HG02588 (cell line): ENCODE measurements around the gene MAS1L.

Experiments
- ATAC-seq: cut with Tn5 transposase; IDR thresholded peaks from one replicate; pipeline ENCODE4 v1.9.1; 2021; ENCODE audit warnings: mild to moderate bottlenecking, moderate library complexity; ENCODE audit not compliant: unreplicated experiment

MAS1L gene, protein sequence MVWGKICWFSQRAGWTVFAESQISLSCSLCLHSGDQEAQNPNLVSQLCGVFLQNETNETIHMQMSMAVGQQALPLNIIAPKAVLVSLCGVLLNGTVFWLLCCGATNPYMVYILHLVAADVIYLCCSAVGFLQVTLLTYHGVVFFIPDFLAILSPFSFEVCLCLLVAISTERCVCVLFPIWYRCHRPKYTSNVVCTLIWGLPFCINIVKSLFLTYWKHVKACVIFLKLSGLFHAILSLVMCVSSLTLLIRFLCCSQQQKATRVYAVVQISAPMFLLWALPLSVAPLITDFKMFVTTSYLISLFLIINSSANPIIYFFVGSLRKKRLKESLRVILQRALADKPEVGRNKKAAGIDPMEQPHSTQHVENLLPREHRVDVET

DNA sequence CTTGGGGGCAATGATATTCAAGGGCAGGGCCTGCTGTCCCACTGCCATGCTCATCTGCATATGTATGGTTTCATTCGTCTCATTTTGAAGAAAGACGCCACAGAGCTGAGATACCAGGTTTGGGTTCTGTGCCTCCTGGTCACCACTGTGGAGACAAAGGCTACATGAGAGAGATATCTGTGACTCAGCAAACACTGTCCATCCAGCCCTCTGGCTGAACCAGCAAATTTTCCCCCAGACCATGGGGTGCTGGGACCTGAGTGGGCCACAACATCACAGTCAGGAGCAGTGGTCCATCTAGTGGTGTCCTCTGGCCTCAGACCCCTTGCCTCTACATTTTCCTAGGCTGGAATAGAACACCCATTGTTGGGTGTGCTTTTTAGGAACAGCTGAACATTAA is at the start of gene MAS1L:
MAS1L (minus strand) TSS at position 297 of the 400 bp plus-strand sequence; CDS start at position 243, 54 bp downstream.
- ATAC-seq, result no peak

GRCh38 chr6:29532320-29532951 is 44.7 kb upstream of the MAS1L start:
- ATAC-seq, result no peak

GRCh38 chr6:29531668-29532067 is 43.9 kb upstream of the MAS1L start:
- peak; percentile 48 for ATAC-seq

DNA sequence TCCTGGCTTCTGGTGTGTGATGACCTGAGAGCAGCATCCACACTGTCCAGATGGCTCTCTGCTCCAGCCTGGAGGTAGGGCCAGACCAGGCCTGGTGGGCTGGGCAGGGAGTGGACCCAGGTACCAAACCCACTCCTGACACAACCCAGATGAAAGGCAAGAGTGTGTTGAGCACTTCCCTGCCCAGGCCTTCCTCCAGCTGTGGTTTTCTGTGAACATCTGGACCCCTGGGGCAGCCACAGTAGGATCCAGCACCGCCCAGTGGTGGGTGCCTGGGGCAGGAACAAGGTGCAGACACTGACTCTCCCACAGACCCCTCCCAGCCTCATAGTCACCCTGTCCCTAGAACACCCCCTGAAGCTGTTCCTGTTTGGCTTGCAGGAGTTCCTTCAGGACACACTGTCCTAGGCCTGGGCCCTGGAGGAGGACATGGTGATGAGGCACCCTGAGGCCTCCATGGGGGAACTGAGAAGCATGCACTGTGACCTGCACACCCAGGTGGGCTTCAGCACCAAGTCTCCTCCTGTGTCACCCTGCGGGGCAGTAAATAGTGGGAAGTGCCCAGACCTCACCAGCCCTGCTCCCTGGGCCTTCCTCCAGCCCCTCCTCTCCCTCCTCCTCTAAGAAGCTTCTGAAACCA is 43.0 kb upstream of the MAS1L start:
- no peak for ATAC-seq

GRCh38 chr6:29529956-29530355 is 42.2 kb upstream of the MAS1L start:
- no peak for ATAC-seq

- ATAC-seq, result no peak
Observed at GRCh38 chr6:29528988-29529560, 41.3 kb upstream of the MAS1L start.

DNA sequence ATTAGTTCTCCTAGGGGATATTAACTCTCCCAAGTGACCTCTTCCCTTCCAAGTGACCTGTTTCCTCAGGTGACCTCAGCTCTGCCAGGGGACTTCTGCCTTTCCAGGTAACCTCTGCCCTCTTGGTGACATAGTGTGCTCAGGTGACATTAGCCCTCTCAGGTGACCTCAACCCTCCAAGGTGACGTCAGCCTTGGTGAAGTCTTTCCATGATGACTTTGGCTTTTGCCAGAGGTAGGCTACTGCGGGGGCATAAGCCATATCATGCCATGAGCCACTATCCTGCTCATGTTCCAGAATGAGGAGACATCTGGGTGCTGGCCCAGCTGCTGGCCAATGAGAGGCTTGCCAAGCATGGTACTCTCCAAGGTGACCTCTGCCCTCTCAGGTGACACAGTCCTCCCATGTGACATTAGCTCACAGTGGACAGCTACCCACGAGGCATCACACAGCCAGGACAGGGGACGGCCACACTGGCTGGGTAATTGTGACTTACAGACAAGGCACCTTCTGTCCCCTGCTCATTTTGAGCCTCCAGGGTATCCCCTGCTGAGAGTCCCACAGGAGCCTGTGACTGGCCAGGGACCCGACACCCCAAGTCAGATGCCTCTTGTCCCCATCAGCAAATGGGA is 40.7 kb upstream of the MAS1L start:
- ATAC-seq, result no peak

DNA sequence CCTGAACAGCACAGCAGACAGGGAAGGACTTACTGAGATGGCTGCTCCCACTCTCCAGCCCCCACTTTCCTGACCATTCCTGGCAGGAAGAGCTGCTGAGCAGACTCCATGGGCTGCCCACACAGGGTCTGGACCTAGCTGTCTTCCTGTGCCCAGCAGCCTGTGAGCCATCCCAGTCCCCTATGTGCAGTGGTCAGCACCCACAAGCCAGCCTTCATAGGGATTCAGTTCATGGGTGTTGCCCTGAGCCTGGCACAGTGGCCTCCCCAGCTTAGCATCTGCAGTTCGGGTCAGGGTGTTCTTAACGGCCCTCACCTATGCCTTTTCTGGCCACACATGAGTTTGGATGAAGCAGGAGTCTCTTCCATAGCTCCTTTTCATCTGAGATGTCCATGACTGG is 39.8 kb upstream of the MAS1L start:
- no peak for ATAC-seq

- no peak for ATAC-seq
Observed at GRCh38 chr6:29527126-29527525, 39.4 kb upstream of the MAS1L start.

- ATAC-seq, result no peak
Observed at GRCh38 chr6:29525311-29525639, 37.5 kb upstream of the MAS1L start.

DNA sequence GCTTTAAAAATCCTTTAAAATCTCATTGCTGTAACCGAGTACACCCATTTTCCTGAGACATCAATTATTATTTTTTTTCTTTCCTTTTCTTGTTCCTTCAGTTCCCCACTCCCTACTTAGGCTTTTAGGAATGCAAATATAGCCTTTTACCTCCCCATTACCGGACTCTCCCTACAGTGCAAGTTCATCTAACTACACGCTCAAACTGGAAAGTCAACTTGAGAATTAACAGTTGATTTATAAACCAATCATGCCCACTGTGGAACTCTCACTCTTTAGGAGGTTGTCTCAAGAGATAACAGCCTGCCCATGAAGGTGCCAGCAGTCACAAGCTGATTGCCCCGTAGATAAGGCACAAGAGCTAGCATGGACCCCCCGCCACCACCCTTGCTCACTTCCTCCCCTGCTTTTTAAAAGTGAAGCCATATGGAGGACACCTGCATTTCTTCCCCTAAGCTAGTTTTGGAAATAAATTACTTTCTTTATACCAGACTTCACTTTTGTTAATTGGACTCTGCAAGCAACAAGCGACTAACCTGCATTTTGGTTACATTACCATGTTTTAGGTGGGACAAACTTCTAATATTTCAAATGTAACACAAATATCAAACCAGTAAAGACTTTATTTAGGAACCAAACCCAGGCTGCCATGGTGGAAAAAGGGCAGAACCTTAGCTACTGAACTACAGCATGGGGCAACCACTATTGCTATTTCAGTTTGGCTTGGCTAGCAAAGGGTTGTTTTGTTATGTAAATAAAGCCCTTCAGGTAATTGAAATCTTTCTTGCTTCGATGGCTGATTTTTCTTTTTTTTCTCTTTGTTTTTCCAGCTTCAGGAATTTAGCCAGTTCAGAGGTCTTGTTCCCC is 36.9 kb upstream of the MAS1L start:
- ATAC-seq, result no peak

DNA sequence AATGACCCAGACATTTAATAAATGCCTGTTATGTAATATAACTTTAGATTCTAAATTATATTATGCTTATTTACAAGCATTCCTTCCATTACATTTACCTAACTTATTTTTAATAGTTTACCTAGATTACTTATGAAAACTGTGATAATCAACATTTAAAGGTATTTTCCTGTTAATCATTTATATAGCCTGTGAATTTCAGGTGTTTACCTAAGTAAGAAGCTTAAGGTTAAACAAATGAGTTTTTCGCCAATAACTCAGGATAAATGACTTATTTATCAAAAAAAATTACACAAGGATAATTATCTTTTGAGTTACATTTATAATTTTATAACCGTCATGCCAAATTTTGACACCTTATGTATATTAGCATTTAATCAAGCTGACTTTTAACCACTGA is 36.3 kb upstream of the MAS1L start:
- ATAC-seq, result no peak

GRCh38 chr6:29522227-29522626 is 34.5 kb upstream of the MAS1L start:
- no peak for ATAC-seq

GRCh38 chr6:29521006-29521680 is 33.4 kb upstream of the MAS1L start:
- no peak for ATAC-seq

GRCh38 chr6:29520232-29520631 is 32.5 kb upstream of the MAS1L start:
- no peak for ATAC-seq

DNA sequence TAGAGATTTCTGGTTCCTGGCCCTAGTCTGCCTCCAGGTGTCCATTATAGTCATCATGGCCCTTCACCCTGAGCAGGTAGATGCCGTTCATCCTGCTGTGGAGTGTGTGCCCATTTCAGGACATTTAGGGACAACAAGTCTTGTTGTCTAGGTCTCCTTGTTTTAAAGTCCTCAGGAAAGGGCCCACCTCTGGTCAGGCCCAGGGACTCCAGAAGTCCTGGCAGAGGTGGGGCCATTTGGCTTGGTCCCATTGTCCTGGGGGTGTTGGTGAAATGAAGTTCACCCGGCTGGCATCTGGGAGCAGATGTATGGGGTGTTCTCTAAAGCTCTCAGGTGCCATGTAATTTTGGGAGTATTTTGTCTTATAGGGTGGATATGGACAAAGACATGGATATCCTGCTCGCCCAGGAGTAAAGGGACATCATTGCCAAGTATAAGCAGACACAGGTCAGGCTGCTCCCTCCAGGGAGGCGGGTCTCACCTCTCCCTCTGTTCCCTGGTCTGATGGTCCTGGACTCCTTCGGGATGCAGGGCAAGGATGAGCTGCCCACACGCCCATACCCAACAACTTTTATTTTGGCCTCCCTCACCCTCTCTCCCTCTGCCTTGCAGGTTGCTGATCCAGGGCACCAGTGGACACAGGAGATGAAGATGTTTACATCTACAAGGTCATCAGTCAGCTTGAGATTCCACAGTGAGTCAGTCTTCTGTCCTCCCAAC is 31.7 kb upstream of the MAS1L start:
- no peak for ATAC-seq

DNA sequence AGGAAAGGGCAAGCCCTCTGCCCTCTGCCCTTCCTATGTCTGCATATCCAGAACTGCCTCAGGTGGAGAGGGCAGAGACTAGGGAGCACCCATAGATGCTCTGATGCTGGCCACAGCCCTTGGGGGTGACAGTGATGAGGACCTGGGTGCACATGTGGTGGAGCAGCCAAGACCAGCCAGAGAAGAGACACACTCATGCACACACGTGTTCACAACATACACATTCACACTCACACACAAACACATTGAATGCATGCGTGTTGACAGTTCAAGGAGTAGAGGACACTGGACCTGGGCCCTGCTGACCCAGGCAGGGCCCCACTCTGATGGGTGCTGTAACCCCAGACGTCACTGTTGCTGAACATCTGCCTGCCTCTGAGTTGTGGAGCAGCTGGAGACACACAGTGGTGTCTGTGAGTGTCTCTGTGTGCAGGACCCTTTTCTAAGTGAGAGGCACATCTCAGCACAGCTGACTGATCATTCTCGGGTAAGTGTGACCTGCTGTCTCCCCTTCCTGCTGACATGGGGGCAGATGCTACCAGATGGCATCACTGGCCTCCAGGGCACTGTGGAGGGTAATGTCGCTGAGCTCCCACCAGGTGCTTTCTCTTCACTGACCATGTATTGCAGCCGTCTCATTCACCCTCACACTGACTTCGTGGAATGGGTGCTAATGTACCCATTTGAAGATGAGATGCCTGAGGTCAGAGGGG is 30.1 kb upstream of the MAS1L start:
- no peak for ATAC-seq

- ATAC-seq, result no peak
Observed at GRCh38 chr6:29517245-29517644, 29.5 kb upstream of the MAS1L start.

DNA sequence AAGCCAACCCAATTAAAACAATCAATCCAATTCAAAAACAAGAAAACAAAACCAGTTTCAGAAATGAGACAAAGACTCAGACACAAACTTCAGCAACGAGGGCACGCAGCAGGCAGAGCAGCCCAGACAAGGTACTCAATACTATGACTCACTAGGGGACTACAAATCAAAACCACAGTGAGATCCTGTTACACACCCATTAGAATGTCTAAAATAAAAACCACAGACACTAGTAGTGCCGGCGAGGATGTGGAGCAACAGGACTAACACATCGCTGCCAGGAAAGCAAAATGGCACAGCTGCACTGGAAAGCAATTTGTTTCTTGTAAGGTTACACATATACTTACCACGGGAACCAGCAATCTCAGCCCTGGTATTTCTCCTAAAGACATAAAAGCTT is 28.4 kb upstream of the MAS1L start:
- no peak for ATAC-seq
